HEK293 (cell line): ENCODE data around the gene KAT5.

Experiments used
- KLF9 ChIP-seq: fragments of 450-650 bp; formaldehyde crosslinking; IDR thresholded peaks from 2 replicates; pipeline ENCODE4 v1.5.1; 2016; ENCODE audit warnings: missing biosample characterization, missing genetic modification characterization, low read depth
- RBAK ChIP-seq: fragments of 450-650 bp; formaldehyde crosslinking; IDR thresholded peaks from 2 replicates; pipeline ENCODE4 v1.5.1; 2016; ENCODE audit warnings: missing biosample characterization, missing genetic modification characterization
- WT1 ChIP-seq: fragments of 450-650 bp; formaldehyde crosslinking; IDR thresholded peaks from 2 replicates; pipeline ENCODE4 v1.5.1; 2016; ENCODE audit warnings: missing biosample characterization, missing genetic modification characterization
- ZBTB17 ChIP-seq: fragments of 450-650 bp; formaldehyde crosslinking; IDR thresholded peaks from 2 replicates; pipeline ENCODE4 v1.5.1; 2016; ENCODE audit warnings: missing biosample characterization, missing genetic modification characterization
- ZFP69B ChIP-seq: fragments of 450-650 bp; formaldehyde crosslinking; IDR thresholded peaks from 2 replicates; pipeline ENCODE4 v1.5.1; 2016; ENCODE audit warnings: missing biosample characterization, missing genetic modification characterization
- ZNF341 ChIP-seq: fragments of 450-650 bp; formaldehyde crosslinking; IDR thresholded peaks from 2 replicates; pipeline ENCODE4; 2016; ENCODE audit warnings: low read depth, missing biosample characterization, missing genetic modification characterization
- ZNF350 ChIP-seq: fragments of 450-650 bp; formaldehyde crosslinking; IDR thresholded peaks from 2 replicates; pipeline ENCODE4 v1.5.0; 2017; ENCODE audit warnings: missing biosample characterization, mild to moderate bottlenecking, missing genetic modification characterization
- ZNF404 ChIP-seq: fragments of 450-650 bp; formaldehyde crosslinking; IDR thresholded peaks from 2 replicates; pipeline ENCODE4 v1.5.1; 2017; ENCODE audit warnings: missing biosample characterization, missing genetic modification characterization
- ZNF473 ChIP-seq: fragments of 450-650 bp; formaldehyde crosslinking; IDR thresholded peaks from 2 replicates; pipeline ENCODE4 v1.5.1; 2017; ENCODE audit warnings: missing biosample characterization, missing genetic modification characterization
- ZNF501 ChIP-seq: fragments of 450-650 bp; formaldehyde crosslinking; IDR thresholded peaks from 2 replicates; pipeline ENCODE4 v1.5.1; 2016; ENCODE audit warnings: missing biosample characterization, missing genetic modification characterization
- ZNF510 ChIP-seq: fragments of 450-650 bp; formaldehyde crosslinking; IDR thresholded peaks from 2 replicates; pipeline ENCODE4 v1.5.1; 2018; ENCODE audit warnings: mild to moderate bottlenecking, missing genetic modification characterization, missing biosample characterization; ENCODE audit not compliant: insufficient replicate concordance
- ZNF530 ChIP-seq: fragments of 450-650 bp; formaldehyde crosslinking; IDR thresholded peaks from 2 replicates; pipeline ENCODE4 v1.5.1; 2016; ENCODE audit warnings: low read depth, missing biosample characterization, missing genetic modification characterization
- ZNF544 ChIP-seq: fragments of 450-650 bp; formaldehyde crosslinking; IDR thresholded peaks from 2 replicates; pipeline ENCODE4 v1.5.0; 2017; ENCODE audit warnings: missing biosample characterization, missing genetic modification characterization
- ZNF610 ChIP-seq: fragments of 450-650 bp; formaldehyde crosslinking; IDR thresholded peaks from 2 replicates; pipeline ENCODE4 v1.5.1; 2016; ENCODE audit warnings: missing biosample characterization, missing genetic modification characterization, borderline replicate concordance
- ZNF654 ChIP-seq: fragments of 450-650 bp; formaldehyde crosslinking; IDR thresholded peaks from 2 replicates; pipeline ENCODE4 v1.5.1; 2016; ENCODE audit warnings: low read depth, missing biosample characterization, missing genetic modification characterization
- ZNF658 ChIP-seq: fragments of 450-650 bp; formaldehyde crosslinking; IDR thresholded peaks from 2 replicates; pipeline ENCODE4; 2016; ENCODE audit warnings: missing biosample characterization, missing genetic modification characterization
- ZNF664 ChIP-seq: fragments of 450-650 bp; formaldehyde crosslinking; IDR thresholded peaks from 2 replicates; pipeline ENCODE4 v1.5.1; 2016; ENCODE audit warnings: missing biosample characterization, missing genetic modification characterization
- ZNF670 ChIP-seq: fragments of 450-650 bp; formaldehyde crosslinking; IDR thresholded peaks from 2 replicates; pipeline ENCODE4 v1.5.1; 2016; ENCODE audit warnings: missing biosample characterization, missing genetic modification characterization, low read depth
- ZNF785 ChIP-seq: fragments of 450-650 bp; formaldehyde crosslinking; IDR thresholded peaks from 2 replicates; pipeline ENCODE4 v1.5.1; 2016; ENCODE audit warnings: missing biosample characterization, missing genetic modification characterization
- ZNF830 ChIP-seq: fragments of 450-650 bp; IDR thresholded peaks from 2 replicates; pipeline ENCODE4 v1.5.0; 2018; ENCODE audit warnings: missing biosample characterization, missing genetic modification characterization, low read depth, mild to moderate bottlenecking, moderate library complexity
- TF ChIP-seq, protein P1 (sequence below): fragments of 450-650 bp; formaldehyde crosslinking; IDR thresholded peaks from 2 replicates; pipeline ENCODE4 v1.5.1; 2017; ENCODE audit warnings: missing biosample characterization, missing genetic modification characterization
- TF ChIP-seq, protein P2 (sequence below): fragments of 450-650 bp; formaldehyde crosslinking; IDR thresholded peaks from 2 replicates; pipeline ENCODE4 v1.5.1; 2017; ENCODE audit warnings: missing biosample characterization, missing genetic modification characterization
- TF ChIP-seq, protein P3 (sequence below): fragments of 450-650 bp; formaldehyde crosslinking; optimal IDR thresholded peaks from 2 replicates; pipeline ENCODE3; 2016; ENCODE audit warnings: missing biosample characterization, mild to moderate bottlenecking, missing genetic modification characterization
- TF ChIP-seq, protein P4 (sequence below): fragments of 450-650 bp; formaldehyde crosslinking; IDR thresholded peaks from 2 replicates; pipeline ENCODE4 v1.5.1; 2016; ENCODE audit warnings: missing biosample characterization, missing genetic modification characterization, borderline replicate concordance
- TF ChIP-seq, protein P5 (sequence below): sonication (generic); formaldehyde crosslinking; IDR thresholded peaks from 2 replicates; pipeline ENCODE4 v1.8.1; 2022; ENCODE audit warnings: mild to moderate bottlenecking, moderate library complexity, missing genetic modification reagents
- TF ChIP-seq, protein P6 (sequence below): fragments of 450-650 bp; formaldehyde crosslinking; IDR thresholded peaks from 2 replicates; pipeline ENCODE4 v1.5.1; 2016; ENCODE audit warnings: missing biosample characterization, missing genetic modification characterization, borderline replicate concordance
- TF ChIP-seq, protein P7 (sequence below): fragments of 450-650 bp; formaldehyde crosslinking; IDR thresholded peaks from 2 replicates; pipeline ENCODE4 v1.5.1; 2016; ENCODE audit warnings: missing biosample characterization, missing genetic modification characterization

The KAT5 gene

DNA sequence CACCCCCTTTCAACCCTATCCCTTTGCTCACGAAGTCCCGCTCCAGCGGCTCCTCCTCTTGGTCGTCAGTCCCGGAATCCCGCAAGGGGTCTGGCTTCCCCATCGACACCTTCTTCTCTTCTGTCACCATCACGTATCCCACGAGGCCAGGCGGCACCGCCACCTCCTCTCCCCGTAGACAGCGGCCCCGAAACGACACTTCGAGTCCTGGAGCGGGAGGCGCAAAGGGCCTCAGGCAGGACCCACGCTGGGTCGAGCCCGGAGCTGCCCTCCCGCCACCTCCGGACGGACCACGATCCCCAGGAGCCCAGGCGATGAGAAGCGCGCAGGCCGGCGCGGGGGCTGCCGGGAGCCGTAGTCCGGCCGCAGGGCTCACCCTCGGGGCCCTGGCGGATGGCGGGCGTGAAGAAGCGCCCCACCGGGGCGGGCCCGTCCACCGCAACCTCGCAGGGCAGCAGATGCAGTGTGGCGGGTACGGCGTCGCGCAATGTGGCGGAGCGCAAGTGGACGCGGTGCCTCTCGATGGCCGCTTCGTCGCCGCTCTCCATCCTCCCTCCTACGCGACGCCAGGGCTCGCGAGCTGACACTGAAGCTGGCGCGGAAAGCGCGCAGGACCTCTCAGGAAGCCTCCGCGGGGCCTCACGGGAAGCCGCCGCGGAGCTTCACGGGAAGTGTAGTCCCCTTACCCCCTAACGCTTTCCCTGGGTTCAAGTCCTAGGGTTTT, 8.3 kb downstream of the KAT5 start, which contains the start of gene RNASEH2C (continued):
- TF ChIP-seq, protein P1, sequence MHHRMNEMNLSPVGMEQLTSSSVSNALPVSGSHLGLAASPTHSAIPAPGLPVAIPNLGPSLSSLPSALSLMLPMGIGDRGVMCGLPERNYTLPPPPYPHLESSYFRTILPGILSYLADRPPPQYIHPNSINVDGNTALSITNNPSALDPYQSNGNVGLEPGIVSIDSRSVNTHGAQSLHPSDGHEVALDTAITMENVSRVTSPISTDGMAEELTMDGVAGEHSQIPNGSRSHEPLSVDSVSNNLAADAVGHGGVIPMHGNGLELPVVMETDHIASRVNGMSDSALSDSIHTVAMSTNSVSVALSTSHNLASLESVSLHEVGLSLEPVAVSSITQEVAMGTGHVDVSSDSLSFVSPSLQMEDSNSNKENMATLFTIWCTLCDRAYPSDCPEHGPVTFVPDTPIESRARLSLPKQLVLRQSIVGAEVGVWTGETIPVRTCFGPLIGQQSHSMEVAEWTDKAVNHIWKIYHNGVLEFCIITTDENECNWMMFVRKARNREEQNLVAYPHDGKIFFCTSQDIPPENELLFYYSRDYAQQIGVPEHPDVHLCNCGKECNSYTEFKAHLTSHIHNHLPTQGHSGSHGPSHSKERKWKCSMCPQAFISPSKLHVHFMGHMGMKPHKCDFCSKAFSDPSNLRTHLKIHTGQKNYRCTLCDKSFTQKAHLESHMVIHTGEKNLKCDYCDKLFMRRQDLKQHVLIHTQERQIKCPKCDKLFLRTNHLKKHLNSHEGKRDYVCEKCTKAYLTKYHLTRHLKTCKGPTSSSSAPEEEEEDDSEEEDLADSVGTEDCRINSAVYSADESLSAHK (tag by site-specific recombination), result no peak
- peak; percentile 45; the same call in 1 of the 2 replicates for TF ChIP-seq ZFP69B (tag by site-specific recombination)
- TF ChIP-seq WT1 (tag by site-specific recombination), result peak; percentile 45; the same call in 1 of the 2 replicates
- no peak for TF ChIP-seq RBAK (tag by site-specific recombination)
- TF ChIP-seq, protein P2, sequence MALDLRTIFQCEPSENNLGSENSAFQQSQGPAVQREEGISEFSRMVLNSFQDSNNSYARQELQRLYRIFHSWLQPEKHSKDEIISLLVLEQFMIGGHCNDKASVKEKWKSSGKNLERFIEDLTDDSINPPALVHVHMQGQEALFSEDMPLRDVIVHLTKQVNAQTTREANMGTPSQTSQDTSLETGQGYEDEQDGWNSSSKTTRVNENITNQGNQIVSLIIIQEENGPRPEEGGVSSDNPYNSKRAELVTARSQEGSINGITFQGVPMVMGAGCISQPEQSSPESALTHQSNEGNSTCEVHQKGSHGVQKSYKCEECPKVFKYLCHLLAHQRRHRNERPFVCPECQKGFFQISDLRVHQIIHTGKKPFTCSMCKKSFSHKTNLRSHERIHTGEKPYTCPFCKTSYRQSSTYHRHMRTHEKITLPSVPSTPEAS (tag by site-specific recombination), result no peak
- TF ChIP-seq ZNF830 (tag by site-specific recombination), result no peak
- TF ChIP-seq ZNF530 (tag by site-specific recombination), result no peak
- TF ChIP-seq ZNF654 (tag by site-specific recombination), result no peak
- TF ChIP-seq, protein P3, sequence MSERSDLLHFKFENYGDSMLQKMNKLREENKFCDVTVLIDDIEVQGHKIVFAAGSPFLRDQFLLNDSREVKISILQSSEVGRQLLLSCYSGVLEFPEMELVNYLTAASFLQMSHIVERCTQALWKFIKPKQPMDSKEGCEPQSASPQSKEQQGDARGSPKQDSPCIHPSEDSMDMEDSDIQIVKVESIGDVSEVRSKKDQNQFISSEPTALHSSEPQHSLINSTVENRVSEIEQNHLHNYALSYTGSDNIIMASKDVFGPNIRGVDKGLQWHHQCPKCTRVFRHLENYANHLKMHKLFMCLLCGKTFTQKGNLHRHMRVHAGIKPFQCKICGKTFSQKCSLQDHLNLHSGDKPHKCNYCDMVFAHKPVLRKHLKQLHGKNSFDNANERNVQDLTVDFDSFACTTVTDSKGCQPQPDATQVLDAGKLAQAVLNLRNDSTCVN, result peak; percentile 95
- peak; percentile 78; the same call in 1 of the 2 replicates for TF ChIP-seq ZNF501 (tag by site-specific recombination)
- no peak for TF ChIP-seq ZNF670 (tag by site-specific recombination)
- no peak for TF ChIP-seq ZNF510
- TF ChIP-seq ZNF785, result no peak
- no peak for TF ChIP-seq ZNF544 (tag by site-specific recombination)
- TF ChIP-seq ZNF341 (tag by site-specific recombination), result no peak
- TF ChIP-seq KLF9 (tag by site-specific recombination), result 0 out of 2 replicates have a peak, but pooled peaks have one; percentile 46
- TF ChIP-seq, protein P4, sequence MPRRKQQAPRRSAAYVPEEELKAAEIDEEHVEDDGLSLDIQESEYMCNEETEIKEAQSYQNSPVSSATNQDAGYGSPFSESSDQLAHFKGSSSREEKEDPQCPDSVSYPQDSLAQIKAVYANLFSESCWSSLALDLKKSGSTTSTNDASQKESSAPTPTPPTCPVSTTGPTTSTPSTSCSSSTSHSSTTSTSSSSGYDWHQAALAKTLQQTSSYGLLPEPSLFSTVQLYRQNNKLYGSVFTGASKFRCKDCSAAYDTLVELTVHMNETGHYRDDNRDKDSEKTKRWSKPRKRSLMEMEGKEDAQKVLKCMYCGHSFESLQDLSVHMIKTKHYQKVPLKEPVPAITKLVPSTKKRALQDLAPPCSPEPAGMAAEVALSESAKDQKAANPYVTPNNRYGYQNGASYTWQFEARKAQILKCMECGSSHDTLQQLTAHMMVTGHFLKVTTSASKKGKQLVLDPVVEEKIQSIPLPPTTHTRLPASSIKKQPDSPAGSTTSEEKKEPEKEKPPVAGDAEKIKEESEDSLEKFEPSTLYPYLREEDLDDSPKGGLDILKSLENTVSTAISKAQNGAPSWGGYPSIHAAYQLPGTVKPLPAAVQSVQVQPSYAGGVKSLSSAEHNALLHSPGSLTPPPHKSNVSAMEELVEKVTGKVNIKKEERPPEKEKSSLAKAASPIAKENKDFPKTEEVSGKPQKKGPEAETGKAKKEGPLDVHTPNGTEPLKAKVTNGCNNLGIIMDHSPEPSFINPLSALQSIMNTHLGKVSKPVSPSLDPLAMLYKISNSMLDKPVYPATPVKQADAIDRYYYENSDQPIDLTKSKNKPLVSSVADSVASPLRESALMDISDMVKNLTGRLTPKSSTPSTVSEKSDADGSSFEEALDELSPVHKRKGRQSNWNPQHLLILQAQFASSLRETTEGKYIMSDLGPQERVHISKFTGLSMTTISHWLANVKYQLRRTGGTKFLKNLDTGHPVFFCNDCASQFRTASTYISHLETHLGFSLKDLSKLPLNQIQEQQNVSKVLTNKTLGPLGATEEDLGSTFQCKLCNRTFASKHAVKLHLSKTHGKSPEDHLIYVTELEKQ (tag by site-specific recombination), result no peak
- TF ChIP-seq, protein P5, sequence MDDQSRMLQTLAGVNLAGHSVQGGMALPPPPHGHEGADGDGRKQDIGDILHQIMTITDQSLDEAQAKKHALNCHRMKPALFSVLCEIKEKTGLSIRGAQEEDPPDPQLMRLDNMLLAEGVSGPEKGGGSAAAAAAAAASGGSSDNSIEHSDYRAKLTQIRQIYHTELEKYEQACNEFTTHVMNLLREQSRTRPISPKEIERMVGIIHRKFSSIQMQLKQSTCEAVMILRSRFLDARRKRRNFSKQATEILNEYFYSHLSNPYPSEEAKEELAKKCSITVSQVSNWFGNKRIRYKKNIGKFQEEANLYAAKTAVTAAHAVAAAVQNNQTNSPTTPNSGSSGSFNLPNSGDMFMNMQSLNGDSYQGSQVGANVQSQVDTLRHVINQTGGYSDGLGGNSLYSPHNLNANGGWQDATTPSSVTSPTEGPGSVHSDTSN (CRISPR knock-in tag), result peak; percentile 84
- peak; percentile 95 for TF ChIP-seq ZNF610 (tag by site-specific recombination)
- TF ChIP-seq ZNF658 (tag by site-specific recombination), result no peak
- TF ChIP-seq ZNF404 (tag by site-specific recombination), result no peak
- TF ChIP-seq, protein P6, sequence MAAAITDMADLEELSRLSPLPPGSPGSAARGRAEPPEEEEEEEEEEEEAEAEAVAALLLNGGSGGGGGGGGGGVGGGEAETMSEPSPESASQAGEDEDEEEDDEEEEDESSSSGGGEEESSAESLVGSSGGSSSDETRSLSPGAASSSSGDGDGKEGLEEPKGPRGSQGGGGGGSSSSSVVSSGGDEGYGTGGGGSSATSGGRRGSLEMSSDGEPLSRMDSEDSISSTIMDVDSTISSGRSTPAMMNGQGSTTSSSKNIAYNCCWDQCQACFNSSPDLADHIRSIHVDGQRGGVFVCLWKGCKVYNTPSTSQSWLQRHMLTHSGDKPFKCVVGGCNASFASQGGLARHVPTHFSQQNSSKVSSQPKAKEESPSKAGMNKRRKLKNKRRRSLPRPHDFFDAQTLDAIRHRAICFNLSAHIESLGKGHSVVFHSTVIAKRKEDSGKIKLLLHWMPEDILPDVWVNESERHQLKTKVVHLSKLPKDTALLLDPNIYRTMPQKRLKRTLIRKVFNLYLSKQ (tag by site-specific recombination), result no peak
- peak; percentile 94 for TF ChIP-seq ZBTB17
- no peak for TF ChIP-seq ZNF664
- no peak for TF ChIP-seq ZNF350 (tag by site-specific recombination)
- TF ChIP-seq ZNF473 (tag by site-specific recombination), result no peak
- TF ChIP-seq, protein P7, sequence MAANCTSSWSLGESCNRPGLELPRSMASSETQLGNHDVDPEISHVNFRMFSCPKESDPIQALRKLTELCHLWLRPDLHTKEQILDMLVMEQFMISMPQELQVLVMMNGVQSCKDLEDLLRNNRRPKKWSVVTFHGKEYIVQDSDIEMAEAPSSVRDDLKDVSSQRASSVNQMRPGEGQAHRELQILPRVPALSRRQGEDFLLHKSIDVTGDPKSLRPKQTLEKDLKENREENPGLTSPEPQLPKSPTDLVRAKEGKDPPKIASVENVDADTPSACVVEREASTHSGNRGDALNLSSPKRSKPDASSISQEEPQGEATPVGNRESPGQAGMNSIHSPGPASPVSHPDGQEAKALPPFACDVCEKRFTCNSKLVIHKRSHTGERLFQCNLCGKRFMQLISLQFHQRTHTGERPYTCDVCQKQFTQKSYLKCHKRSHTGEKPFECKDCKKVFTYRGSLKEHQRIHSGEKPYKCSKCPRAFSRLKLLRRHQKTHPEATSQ (tag by site-specific recombination), result peak; percentile 72; the same call in 1 of the 2 replicates
